Prostate gland (tissue), 2 donors: ENCODE data around the gene RAET1L.

Source experiments
- CTCF ChIP-seq, 4 experiments: fragments of 200-600 bp in 2 of 4; fragments of 450-650 bp in 2 of 4; sonication (generic) in 2 of 4; IDR thresholded peaks; 1 replicate in 3 of 4; 2 replicates in 1 of 4; pipeline ENCODE4 v1.5.1; 2016 to 2019; ENCODE audit warnings: antibody characterized with exemption in 4 of 4, mild to moderate bottlenecking in 2 of 4, moderate library complexity in 2 of 4
- POLR2A ChIP-seq: fragments of 450-650 bp; IDR thresholded peaks from one replicate; pipeline ENCODE4 v1.6.1; 2016; ENCODE audit warnings: antibody characterized with exemption, mild to moderate bottlenecking

GRCh38 chr6:150068151-150068550, 42.8 kb upstream of the RAET1L start:
- TF ChIP-seq CTCF (IDR thresholded peaks at IDR 0.05), result no peak
- no peak for TF ChIP-seq POLR2A
